H1 (cell line): ENCODE results near the gene C6orf58. TPM values are rescaled to one million over a fixed set of nuclear protein-coding genes. Genes with fewer than 3 reads are reported as not detected.

Source experiments
- CTCF ChIA-PET: fragments of 300-600 bp; sonication (Branson Sonifier 250); formaldehyde crosslinking; loops from one replicate; lab custom pipeline; 2021; ENCODE audit not compliant: partially characterized antibody; lab: Charles Lee
- POLR2A ChIA-PET: fragments of 300-600 bp; sonication (Branson Sonifier 250); formaldehyde crosslinking; loops from one replicate; lab custom pipeline; 2021; ENCODE audit warnings: inconsistent platforms; ENCODE audit not compliant: partially characterized antibody; lab: Charles Lee
- DNase-seq, 2 experiments: peaks; one replicate each; pipeline versions ENCODE4 v3.0.0 to v3.0.0-alpha.2; 2010 to 2022; ENCODE audit warnings: low spot score in 2 of 2, low read depth in 1 of 2, mixed read lengths in 1 of 2
- FAIRE-seq: peaks from 2 replicates; lab custom pipeline; 2011; peaks lifted over from hg19 to GRCh38; lab: Jason Lieb, UNC
- H2AFZ ChIP-seq: 2 replicates; pipeline ENCODE4 v1.8.1; 2012; ENCODE audit warnings: low read length, inconsistent platforms
- H2AK5ac ChIP-seq: 2 replicates; pipeline ENCODE4 v1.6.1; 2013; ENCODE audit warnings: low read depth, low read length
- H2BK120ac ChIP-seq: replicated peaks from 2 replicates; pipeline ENCODE3; 2013; ENCODE audit warnings: low read depth, low read length, inconsistent platforms
- H2BK12ac ChIP-seq: 2 replicates; pipeline ENCODE4 v1.6.1; 2013; ENCODE audit warnings: low read depth, low read length
- H2BK15ac ChIP-seq: 2 replicates; pipeline ENCODE4 v1.6.1; 2013; ENCODE audit warnings: low read length
- H2BK20ac ChIP-seq: 2 replicates; pipeline ENCODE4 v1.6.1; 2013; ENCODE audit warnings: low read length
- H2BK5ac ChIP-seq: 2 replicates; pipeline ENCODE4 v1.6.1; 2013; ENCODE audit warnings: low read depth, low read length
- H3K14ac ChIP-seq: 2 replicates; pipeline ENCODE4 v1.6.1; 2013; ENCODE audit warnings: inconsistent platforms; ENCODE audit not compliant: insufficient read length
- H3K18ac ChIP-seq: 2 replicates; pipeline ENCODE4 v1.6.1; 2013; ENCODE audit warnings: low read length; ENCODE audit errors: extremely low read depth
- H3K23ac ChIP-seq: 2 replicates; pipeline ENCODE4 v1.6.1; 2013; ENCODE audit warnings: inconsistent platforms; ENCODE audit not compliant: insufficient read length
- H3K23me2 ChIP-seq: 2 replicates; pipeline ENCODE4 v1.6.1; 2013; ENCODE audit warnings: low read depth, low read length
- H3K27ac ChIP-seq: 2 replicates; pipeline ENCODE4 v1.6.1; 2011; ENCODE audit warnings: low read depth, low read length, inconsistent platforms
- H3K27me3 ChIP-seq, 4 experiments: replicated peaks in 1 of 4; 1 replicate in 1 of 4; 2 replicates in 3 of 4; pipeline versions ENCODE4 v1.6.1 to v1.8.1; 2011 to 2013; ENCODE audit warnings: low read length in 3 of 4, mild to moderate bottlenecking in 3 of 4, inconsistent platforms in 2 of 4, mixed read lengths in 2 of 4, moderate library complexity in 1 of 4; ENCODE audit not compliant: control insufficient read depth in 3 of 4, insufficient read depth in 3 of 4; ENCODE audit errors: extremely low read depth in 1 of 4
- H3K36me3 ChIP-seq, 4 experiments: 2 replicates each; pipeline versions ENCODE4 v1.6.1 to v1.8.1; 2011 to 2013; ENCODE audit warnings: mild to moderate bottlenecking in 4 of 4, low read length in 3 of 4, moderate library complexity in 2 of 4, control low read depth in 1 of 4, inconsistent platforms in 1 of 4; ENCODE audit not compliant: insufficient read depth in 4 of 4, control insufficient read depth in 2 of 4
- H3K4ac ChIP-seq: replicated peaks from 2 replicates; pipeline ENCODE3; 2013; ENCODE audit warnings: low read length, low read depth, mixed read lengths, inconsistent platforms; ENCODE audit not compliant: insufficient read length
- H3K4me1 ChIP-seq, 4 experiments: replicated peaks in 1 of 4; 1 replicate in 1 of 4; 2 replicates in 3 of 4; pipeline versions ENCODE4 v1.6.1 to v1.8.1; 2011 to 2013; ENCODE audit warnings: low read length in 3 of 4, inconsistent platforms in 2 of 4, mixed read lengths in 1 of 4; ENCODE audit not compliant: insufficient read depth in 4 of 4, control insufficient read depth in 3 of 4
- H3K4me2 ChIP-seq, 2 experiments: 2 replicates each; pipeline versions ENCODE4 v1.6.1 to v1.8.1; 2011 to 2013; ENCODE audit warnings: low read depth in 2 of 2, low read length in 2 of 2, control low read depth in 1 of 2, inconsistent platforms in 1 of 2, mild to moderate bottlenecking in 1 of 2; ENCODE audit not compliant: insufficient read depth in 1 of 2
- H3K4me3 ChIP-seq, 4 experiments: fragments of 200-600, 300-600 bp in 1 of 4; sonication (generic), shearing (Covaris generic), sonication (Bioruptor Twin) in 1 of 4; 2 replicates each; pipeline versions ENCODE4 v1.5.1 to v1.8.1; 2011 to 2016; ENCODE audit warnings: low read length in 4 of 4, low read depth in 3 of 4, control low read depth in 2 of 4, inconsistent platforms in 2 of 4, mild to moderate bottlenecking in 2 of 4, mixed read lengths in 1 of 4, moderate library complexity in 1 of 4; ENCODE audit not compliant: insufficient read depth in 2 of 4; ENCODE audit errors: extremely low read depth in 1 of 4
- H3K56ac ChIP-seq: replicated peaks from 2 replicates; pipeline ENCODE3; 2013; ENCODE audit warnings: low read depth, mild to moderate bottlenecking, mixed read lengths, low read length, inconsistent platforms; ENCODE audit not compliant: insufficient read length
- H3K79me1 ChIP-seq: 2 replicates; pipeline ENCODE4 v1.6.1; 2013; ENCODE audit warnings: low read depth, low read length, control low read depth
- H3K79me2 ChIP-seq, 2 experiments: 2 replicates each; pipeline versions ENCODE4 v1.6.1 to v1.8.1; 2012 to 2013; ENCODE audit warnings: low read length in 2 of 2, mild to moderate bottlenecking in 2 of 2, inconsistent platforms in 1 of 2; ENCODE audit not compliant: insufficient read depth in 2 of 2, control insufficient read depth in 1 of 2
- H3K9ac ChIP-seq, 4 experiments: replicated peaks in 1 of 4; 1 replicate in 1 of 4; 2 replicates in 3 of 4; pipeline versions ENCODE4 v1.6.1 to v1.8.1; 2011 to 2013; ENCODE audit warnings: low read depth in 3 of 4, low read length in 3 of 4, control low read depth in 2 of 4, mild to moderate bottlenecking in 2 of 4, moderate library complexity in 2 of 4, inconsistent platforms in 1 of 4; ENCODE audit errors: extremely low read depth in 1 of 4
- H3K9me3 ChIP-seq, 2 experiments: 2 replicates each; pipeline versions ENCODE4 v1.6.1 to v1.8.1; 2012 to 2013; ENCODE audit warnings: mild to moderate bottlenecking in 2 of 2, moderate library complexity in 2 of 2, control low read depth in 1 of 2, inconsistent platforms in 1 of 2, low read depth in 1 of 2, low read length in 1 of 2, mixed read lengths in 1 of 2; ENCODE audit not compliant: insufficient read depth in 2 of 2
- H4K20me1 ChIP-seq, 2 experiments: replicated peaks in 1 of 2; 2 replicates each; pipeline versions ENCODE3 to v1.8.1; 2011 to 2013; ENCODE audit warnings: inconsistent platforms in 2 of 2, low read length in 2 of 2, mild to moderate bottlenecking in 1 of 2; ENCODE audit not compliant: insufficient read depth in 2 of 2, control insufficient read depth in 1 of 2
- H4K5ac ChIP-seq: 2 replicates; pipeline ENCODE4 v1.6.1; 2013; ENCODE audit warnings: low read length, low read depth, mixed read lengths, inconsistent platforms; ENCODE audit not compliant: insufficient read length
- H4K8ac ChIP-seq: 2 replicates; pipeline ENCODE4 v1.8.0; 2013; ENCODE audit warnings: mild to moderate bottlenecking, moderate library complexity, low read length, inconsistent platforms; ENCODE audit not compliant: insufficient read depth; ENCODE audit errors: extremely low read depth
- H4K91ac ChIP-seq: replicated peaks from 2 replicates; pipeline ENCODE3; 2013; ENCODE audit warnings: low read length, mixed read lengths, inconsistent platforms; ENCODE audit not compliant: insufficient read length
- CTCF ChIP-seq, 3 experiments: IDR thresholded peaks; 1 replicate in 2 of 3; 2 replicates in 1 of 3; pipeline versions ENCODE4 v1.5.1 to v1.6.1; 2011; ENCODE audit warnings: low read length in 3 of 3, mild to moderate bottlenecking in 3 of 3, inconsistent platforms in 2 of 3, low read depth in 1 of 3, moderate library complexity in 1 of 3; ENCODE audit not compliant: insufficient read depth in 1 of 3; ENCODE audit errors: control extremely low read depth in 1 of 3
- NANOG ChIP-seq: IDR thresholded peaks from 2 replicates; pipeline ENCODE4 v1.6.1; 2011; ENCODE audit warnings: low read length, low read depth, mild to moderate bottlenecking, inconsistent platforms; ENCODE audit not compliant: insufficient read depth, poor library complexity, severe bottlenecking
- RAD21 ChIP-seq, 2 experiments: IDR thresholded peaks in 1 of 2; conservative IDR thresholded peaks in 1 of 2; 2 replicates each; pipeline ENCODE4 v1.6.1; 2011; ENCODE audit warnings: low read depth in 2 of 2, low read length in 2 of 2, improper control_type of control experiment in 1 of 2, inconsistent platforms in 1 of 2, mild to moderate bottlenecking in 1 of 2, moderate library complexity in 1 of 2
- RXRA ChIP-seq: IDR thresholded peaks from 2 replicates; pipeline ENCODE4 v1.6.1; 2011; ENCODE audit warnings: low read depth, mild to moderate bottlenecking, low read length, moderate library complexity; ENCODE audit not compliant: insufficient read depth
- WGBS, 2 experiments: shearing (Covaris generic) in 1 of 2; methylation state at CpG; one replicate each; pipeline versions ENCODE4 v1.1.6 to v1.1.7; 2013 to 2015; ENCODE audit warnings: low lambda C conversion rate in 2 of 2, mixed read lengths in 2 of 2, inconsistent platforms in 1 of 2, low coverage in 1 of 2, missing lambda C conversion rate in 1 of 2; ENCODE audit not compliant: insufficient replicate concordance in 2 of 2, insufficient coverage in 1 of 2, insufficient read length in 1 of 2; ENCODE audit errors: extremely low coverage in 1 of 2, missing lambda C conversion rate in 1 of 2; 5-methylcytosine and 5-hydroxymethylcytosine counted together
- polyA plus RNA-seq, 7 experiments: library from polyadenylated mRNA; depleted of rRNA in 3 of 7; stranded (reverse) in 5 of 7; unstranded in 2 of 7; fragments of >200 nt in 5 of 7; fragments of 200-250 nt in 2 of 7; gene quantifications; 1 replicate in 5 of 7; 2 replicates in 1 of 7; 4 replicates in 1 of 7; pipeline versions ENCODE4 v1.2.1 to v1.2.3, GENCODE V29; 2011 to 2013; ENCODE audit warnings: missing spikeins in 2 of 7, mixed read lengths in 2 of 7
- total RNA-seq: library from RNA; stranded (reverse); fragmentation: NEBNext Ultra II Directional; extraction: Animal tissue kit (Norgen Biotek cat#: 25700); gene quantifications from 2 replicates; pipeline ENCODE4 v1.2.1, GENCODE V29; 2021
- TF ChIP-seq, protein P1 (sequence below): IDR thresholded peaks from 2 replicates; pipeline ENCODE4 v1.6.1; 2012; ENCODE audit warnings: inconsistent platforms

Gene C6orf58
- total and polyA plus RNA-seq, 2 of the 8 experiments (the other 6 are each of a cell fraction or from before 2014, with no cell fraction given) = not detected

GRCh38 chr6:127554435-127555006 lies 22.5 kb upstream of the C6orf58 start:
- Histone ChIP-seq H3K4me1 (no peaks in the 10 kb centered on the region), H2AFZ (no peak overlapping the region), H3K27ac (no peak overlapping the region), H2BK5ac (no peak overlapping the region), H3K4ac (no peak overlapping the region), H3K23me2 (no peaks in the 10 kb centered on the region), H2BK12ac (no peak overlapping the region), H3K14ac (no peak overlapping the region), H3K9ac (no peak overlapping the region), H3K9me3 (no peaks in the 10 kb centered on the region), H3K36me3 (no peaks in the 10 kb centered on the region), H3K23ac (no peak overlapping the region), H4K5ac (no peak overlapping the region), H3K56ac (no peak overlapping the region), H3K79me1 (no peaks in the 10 kb centered on the region), H4K8ac (no peak overlapping the region), H4K91ac (no peak overlapping the region), H3K27me3 (no peaks in the 10 kb centered on the region), H3K18ac (no peak overlapping the region), H2AK5ac (no peak overlapping the region), H3K4me3 (no peak overlapping the region), H3K4me2 (no peak overlapping the region), H2BK15ac (no peak overlapping the region), H4K20me1 (no peaks in the 10 kb centered on the region), H3K79me2 (no peaks in the 10 kb centered on the region), H2BK120ac (no peak overlapping the region), H2BK20ac (no peak overlapping the region)
- CTCF ChIA-PET = interaction anchor here (1.0 to 1.9 kb wide), 4 partner anchors 10 to 89 kb away, joined by 3 to 5 read pairs (median 4); no protein-coding TSS in a partner anchor
- DNase-seq (no peak), FAIRE-seq (peak; percentile 91)
- 44% methylated on average over 2 of the region's 2 CpGs; no CpG with 5 or more reads in 1 of the 2 experiments for WGBS, 2 experiments
- TF ChIP-seq RAD21 (IDR thresholded peaks at IDR 0.05 in 1 of 2, conservative IDR thresholded peaks at IDR 0.05 in 1 of 2; ENCODE audit: low read depth in 2 of 2, low read length in 2 of 2) (peak; percentile 78 to 87), CTCF (IDR thresholded peaks at IDR 0.05; ENCODE audit: control extremely low read depth in 1 of 3, insufficient read depth in 1 of 3, low read depth in 1 of 3, low read length in 3 of 3) (peak; percentile 7 to 64 (median 63)), RXRA (no peak), NANOG (no peak)
- TF ChIP-seq, protein P1, sequence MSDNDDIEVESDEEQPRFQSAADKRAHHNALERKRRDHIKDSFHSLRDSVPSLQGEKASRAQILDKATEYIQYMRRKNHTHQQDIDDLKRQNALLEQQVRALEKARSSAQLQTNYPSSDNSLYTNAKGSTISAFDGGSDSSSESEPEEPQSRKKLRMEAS = peak; percentile 35; the same call in 1 of the 2 replicates
- POLR2A ChIA-PET = no interaction called here
